ENCODE results near the gene METTL24. TPM values are rescaled to one million over a fixed set of nuclear protein-coding genes. Genes with fewer than 3 reads are reported as not detected.

The METTL24 gene
- total RNA-seq, 1 experiment from 2014 or later, result 0.61 TPM

- Histone ChIP-seq H2AFZ (ENCODE audit: low read length) (no peak overlapping the region), H2BK5ac (ENCODE audit: insufficient read length, low read length) (no peak overlapping the region), H4K20me1 (ENCODE audit: control insufficient read depth, insufficient read depth, insufficient read length) (no peaks in the 10 kb centered on the region), H4K5ac (ENCODE audit: insufficient read length, low read depth, low read length) (no peak overlapping the region), H2BK120ac (ENCODE audit: low read depth, low read length, poor library complexity, severe bottlenecking) (no peak overlapping the region), H3K23me2 (ENCODE audit: insufficient read length, low read depth, low read length, poor library complexity, severe bottlenecking) (no peaks in the 10 kb centered on the region), H4K8ac (replicated peaks; ENCODE audit: insufficient read length, low read depth, low read length) (no peak overlapping the region), H3K4me1 (ENCODE audit: insufficient read depth, low read length) (no peaks in the 10 kb centered on the region), H3K27me3 (ENCODE audit: insufficient read depth, low read length) (no peaks in the 10 kb centered on the region), H3K9ac (ENCODE audit: extremely low read depth, insufficient read length, low read length) (no peak overlapping the region), H3K27ac (ENCODE audit: insufficient read length, low read depth, low read length) (no peak overlapping the region), H4K91ac (ENCODE audit: insufficient read length, low read depth, low read length) (no peak overlapping the region), H2BK12ac (ENCODE audit: insufficient read length, low read depth, low read length) (no peak overlapping the region), H3K56ac (ENCODE audit: insufficient read length, low read depth, low read length) (no peak overlapping the region), H3K18ac (ENCODE audit: insufficient read length, low read depth, low read length) (no peak overlapping the region), H3K79me1 (ENCODE audit: insufficient read depth, low read depth, low read length, poor library complexity, severe bottlenecking) (no peaks in the 10 kb centered on the region), H3K79me2 (ENCODE audit: insufficient read depth, low read length) (no peaks in the 10 kb centered on the region), H2BK20ac (ENCODE audit: low read depth, low read length, poor library complexity, severe bottlenecking) (no peak overlapping the region), H2AK5ac (ENCODE audit: insufficient read length, low read length) (no peak overlapping the region), H3K4me2 (ENCODE audit: insufficient read depth, insufficient read length, low read length) (no peak overlapping the region), H3K9me3 (ENCODE audit: control insufficient read depth, low read depth, low read length) (no peaks in the 10 kb centered on the region), H3K4ac (ENCODE audit: low read depth, low read length) (no peak overlapping the region), H3K14ac (ENCODE audit: insufficient read depth, low read length) (no peak overlapping the region), H2BK15ac (ENCODE audit: low read depth, low read length) (no peak overlapping the region), H3T11ph (ENCODE audit: low read length) (no peak overlapping the region), H3K23ac (ENCODE audit: insufficient read length, low read depth, low read length) (no peak overlapping the region)
- Mint-ChIP-seq H3K4me1 (0 out of 4 replicates have a peak, but pooled peaks cover 0 to 2% of the 10 kb centered on the region in 2 experiments), H3K4me3 (no peak overlapping the region; a peak in 1 of 5 replicates), H3K36me3 (ENCODE audit: insufficient read depth in 1 of 3, low read depth in 3 of 3) (no peaks in the 10 kb centered on the region), H3K27me3 (ENCODE audit: low read depth) (no peaks in the 10 kb centered on the region), H3K27ac (no peak overlapping the region), H3K9me3 (no peaks in the 10 kb centered on the region)
- no peak for TF ChIP-seq CTCF (conservative IDR thresholded peaks at IDR 0.05)
- no CpG with 5 or more reads among the region's 4 CpGs for WGBS (ENCODE audit: extremely low coverage, insufficient read length, low lambda C conversion rate)
- no peak for DNase-seq
Observed at GRCh38 chr6:110395221-110395620, 37.1 kb upstream of the METTL24 start.

Data from H9 (cell line).